A549 treated with RU486 at 1 μM for 4 hours (cell line): Measurements from ENCODE around the gene EEF1AKMT1. TPM values are rescaled to one million over a fixed set of nuclear protein-coding genes. Genes with fewer than 3 reads are reported as not detected.

Source experiments
- total RNA-seq: library from RNA; stranded (reverse); fragments of 200-300 nt; extraction: Qiagen RNA extraction; gene quantifications from 5 replicates; pipeline ENCODE4 v1.2.3, GENCODE V29; 2022; ENCODE audit warnings: low read depth

The EEF1AKMT1 gene
- 4.5 to 6.0 TPM (median 5.2 TPM) in 5 replicates for total RNA-seq

DNA sequence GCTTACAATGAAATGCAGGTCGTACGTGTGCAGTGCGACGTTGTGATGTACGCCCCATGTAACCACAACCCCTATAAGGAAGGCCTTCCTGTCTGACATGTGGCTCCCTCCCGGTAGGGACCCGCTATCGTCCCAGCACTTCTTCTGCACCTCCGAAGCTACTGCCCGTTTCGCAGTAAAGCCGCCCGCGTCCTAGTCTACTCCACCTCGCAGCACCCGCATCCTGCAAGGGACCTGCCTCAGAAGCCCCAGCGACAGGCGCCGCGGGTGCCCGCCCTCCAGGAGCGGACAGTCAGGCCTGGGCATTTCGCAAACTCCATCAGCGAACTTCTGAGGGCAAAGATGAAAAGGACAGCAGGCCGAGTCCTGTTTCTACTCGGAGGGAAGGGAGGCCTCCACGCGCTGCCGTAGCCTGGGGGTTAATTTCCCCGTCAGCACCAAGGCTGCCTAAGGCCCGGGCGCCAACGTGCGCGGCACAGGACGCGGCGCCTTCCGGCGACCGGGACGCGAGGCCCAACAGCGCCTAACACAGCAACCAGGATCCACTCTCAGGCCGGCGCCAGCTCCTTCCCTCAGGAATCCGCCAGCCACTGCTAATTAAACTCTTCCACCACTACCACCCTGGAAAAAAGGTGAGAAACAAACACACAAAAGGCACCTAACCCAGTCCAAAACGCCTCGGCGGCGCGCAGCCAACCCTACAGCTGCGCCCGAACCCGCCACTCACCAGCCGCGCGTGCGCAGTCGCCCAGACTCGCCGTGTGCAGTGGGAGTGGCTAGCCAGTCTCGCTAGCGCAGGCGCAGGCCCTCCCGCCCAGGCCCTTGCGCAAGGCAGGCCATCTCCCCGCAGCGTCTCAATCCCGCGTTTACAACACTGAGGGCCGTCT is at the start of gene EEF1AKMT1:
EEF1AKMT1 (minus strand) TSS at position 768 of the 887 bp plus-strand sequence. CDS start 16,363 bp downstream, outside the sequence.

GRCh38 chr13:20702915-20703779 is 70.6 kb downstream of the EEF1AKMT1 start, which contains the start of gene IL17D:
Gene IL17D (plus strand): TSS chr13:20703699. CDS start chr13:20704002, 303 bp downstream.

Other genes with a start within 250 kb of the EEF1AKMT1 start
- gene CRYL1, start 248.1 kb downstream of the EEF1AKMT1 start, total RNA-seq, result 5.4 to 7.0 TPM (median 5.7 TPM) in 5 replicates
- gene IFT88, start 206.8 kb downstream of the EEF1AKMT1 start, total RNA-seq, result 8.5 to 12.1 TPM (median 10.3 TPM) in 5 replicates
- 0.96 to 1.5 TPM (median 1.4 TPM) in 5 replicates for gene IL17D, start 70.3 kb downstream of the EEF1AKMT1 start, total RNA-seq
- 3.2 to 7.5 TPM (median 7.2 TPM) in 5 replicates for gene XPO4, start 128.8 kb upstream of the EEF1AKMT1 start, total RNA-seq